Neural cell (in vitro differentiated cells): ENCODE results near the gene ASB14. TPM values are rescaled to one million over a fixed set of nuclear protein-coding genes. Genes with fewer than 3 reads are reported as not detected.

Experiments
- H2AFZ ChIP-seq: fragments of 200-600, 300-800 bp; sonication (generic), shearing (Covaris generic); 2 replicates; pipeline ENCODE4 v1.6.0; 2014; ENCODE audit warnings: low read depth, mild to moderate bottlenecking, antibody characterized with exemption, low read length, moderate library complexity
- H3F3A ChIP-seq: fragments of 200-600 bp; shearing (Covaris generic); 2 replicates; pipeline ENCODE4 v1.6.1; 2016; ENCODE audit warnings: mild to moderate bottlenecking, moderate library complexity, mixed read lengths, antibody characterized with exemption, low read length; ENCODE audit not compliant: insufficient read depth, poor library complexity, severe bottlenecking
- H3K27ac ChIP-seq: fragments of 200-600, 300-800 bp; sonication (generic), shearing (Covaris generic); 2 replicates; pipeline ENCODE4 v1.5.1; 2014; ENCODE audit warnings: mild to moderate bottlenecking, low read length, moderate library complexity
- H3K27me3 ChIP-seq: fragments of 300-800, 200-600 bp; sonication (generic), shearing (Covaris generic); 2 replicates; pipeline ENCODE4 v1.6.0; 2014; ENCODE audit warnings: mild to moderate bottlenecking, low read depth, low read length, moderate library complexity; ENCODE audit not compliant: insufficient read depth
- H3K36me3 ChIP-seq: fragments of 300-800, 200-600 bp; sonication (generic), shearing (Covaris generic); 2 replicates; pipeline ENCODE4 v1.5.1; 2014; ENCODE audit warnings: mild to moderate bottlenecking, antibody characterized with exemption, low read length, moderate library complexity; ENCODE audit not compliant: insufficient read depth
- H3K4me2 ChIP-seq: fragments of 300-800, 200-600 bp; sonication (generic), shearing (Covaris generic); 2 replicates; pipeline ENCODE4 v1.6.0; 2014; ENCODE audit warnings: mild to moderate bottlenecking, low read length
- H3K4me3 ChIP-seq: fragments of 300-800, 200-600 bp; sonication (generic), shearing (Covaris generic); 2 replicates; pipeline ENCODE4 v1.5.1; 2014; ENCODE audit warnings: mild to moderate bottlenecking, low read length, moderate library complexity
- H3K79me2 ChIP-seq: fragments of 200-600 bp; shearing (Covaris generic); replicated peaks from 2 replicates; pipeline ENCODE4 v1.6.0; 2014; ENCODE audit warnings: mild to moderate bottlenecking, low read length, moderate library complexity; ENCODE audit not compliant: insufficient read depth
- H3K9ac ChIP-seq: fragments of 300-800, 200-600 bp; sonication (generic), shearing (Covaris generic); 2 replicates; pipeline ENCODE4 v1.6.1; 2016; ENCODE audit warnings: mild to moderate bottlenecking, low read length, mixed read lengths
- H3K9me2 ChIP-seq: fragments of 200-600 bp; shearing (Covaris generic); 2 replicates; pipeline ENCODE4 v1.6.1; 2016; ENCODE audit warnings: mild to moderate bottlenecking, low read length, mixed read lengths; ENCODE audit not compliant: insufficient read depth
- H3K9me3 ChIP-seq: fragments of 200-600, 300-800 bp; sonication (generic), shearing (Covaris generic); 2 replicates; pipeline ENCODE4 v1.6.1; 2016; ENCODE audit warnings: mild to moderate bottlenecking, mixed run types, low read length, moderate library complexity, mixed read lengths
- H4K20me1 ChIP-seq: fragments of 200-600 bp; shearing (Covaris generic); 2 replicates; pipeline ENCODE4 v1.6.1; 2016; ENCODE audit warnings: mild to moderate bottlenecking, mixed run types; ENCODE audit not compliant: insufficient read depth
- CTCF ChIP-seq: fragments of 450-650 bp; IDR thresholded peaks from 2 replicates; pipeline ENCODE4 v1.5.1; 2014; ENCODE audit warnings: antibody characterized with exemption, mild to moderate bottlenecking, moderate library complexity; ENCODE audit not compliant: poor library complexity, severe bottlenecking
- EP300 ChIP-seq: fragments of 450-650 bp; conservative IDR thresholded peaks from 2 replicates; pipeline ENCODE4 v1.6.1; 2014; ENCODE audit warnings: antibody characterized with exemption, mild to moderate bottlenecking, moderate library complexity; ENCODE audit not compliant: poor library complexity, severe bottlenecking
- EZH2 ChIP-seq: fragments of 200-600, 300-800 bp; shearing (Covaris generic), sonication (generic); IDR thresholded peaks from 2 replicates; pipeline ENCODE4 v1.6.1; 2014; ENCODE audit warnings: antibody characterized with exemption, low read length, borderline replicate concordance, mild to moderate bottlenecking; ENCODE audit not compliant: insufficient read depth, poor library complexity, severe bottlenecking
- MXI1 ChIP-seq: fragments of 450-650 bp; conservative IDR thresholded peaks from 2 replicates; pipeline ENCODE4 v1.6.1; 2014; ENCODE audit warnings: antibody characterized with exemption, mild to moderate bottlenecking; ENCODE audit not compliant: poor library complexity, severe bottlenecking
- POLR2AphosphoS5 ChIP-seq: IDR thresholded peaks from 2 replicates; pipeline ENCODE4 v1.6.1; 2012
- RAD21 ChIP-seq: fragments of 450-650 bp; conservative IDR thresholded peaks from 2 replicates; pipeline ENCODE4 v1.6.1; 2014; ENCODE audit warnings: antibody characterized with exemption, mild to moderate bottlenecking, moderate library complexity
- REST ChIP-seq: IDR thresholded peaks from 2 replicates; pipeline ENCODE4 v1.6.1; 2012; ENCODE audit warnings: borderline replicate concordance
- SMC3 ChIP-seq: fragments of 450-650 bp; conservative IDR thresholded peaks from 2 replicates; pipeline ENCODE4 v1.6.1; 2014; ENCODE audit warnings: antibody characterized with exemption, mild to moderate bottlenecking, moderate library complexity; ENCODE audit not compliant: poor library complexity
- TAF1 ChIP-seq: IDR thresholded peaks from 2 replicates; pipeline ENCODE4 v1.6.1; 2012; ENCODE audit warnings: low read depth
- polyA plus RNA-seq: library from polyadenylated mRNA; depleted of rRNA; stranded (reverse); fragments of >200 nt; gene quantifications from 2 replicates; pipeline ENCODE4 v1.2.3, GENCODE V29; 2014

The ASB14 gene
- polyA plus RNA-seq, 1 donor from 2014 or later, result 0.51 TPM

GRCh38 chr3:57244946-57245345 lies 47.5 kb downstream of the ASB14 start:
- no peaks in the 10 kb centered on the region for H4K20me1 ChIP-seq
- no peak overlapping the region for H3K9ac ChIP-seq
- H3K4me2 ChIP-seq, result no peak overlapping the region
- H3K9me3 ChIP-seq, result no peaks in the 10 kb centered on the region
- peaks cover 31% of the 10 kb centered on the region for H3K36me3 ChIP-seq
- H3K79me2 ChIP-seq, result no peaks in the 10 kb centered on the region
- H3K9me2 ChIP-seq, result no peaks in the 10 kb centered on the region
- TF ChIP-seq RAD21, result no peak
- no peak for TF ChIP-seq EP300
- H2AFZ ChIP-seq, result no peak overlapping the region
- H3K27me3 ChIP-seq, result no peaks in the 10 kb centered on the region
- H3K27ac ChIP-seq, result no peak overlapping the region
- no peak overlapping the region for H3K4me3 ChIP-seq
- no peaks in the 10 kb centered on the region for H3F3A ChIP-seq

- Histone ChIP-seq H3K27ac (no peak overlapping the region), H3K9me2 (no peaks in the 10 kb centered on the region), H4K20me1 (no peaks in the 10 kb centered on the region), H3K36me3 (no peaks in the 10 kb centered on the region), H3K9ac (no peak overlapping the region), H3K4me2 (no peak overlapping the region), H3K9me3 (no peaks in the 10 kb centered on the region), H3K4me3 (no peak overlapping the region), H3K79me2 (peaks cover 37% of the 10 kb centered on the region), H2AFZ (no peak overlapping the region), H3K27me3 (no peaks in the 10 kb centered on the region), H3F3A (no peaks in the 10 kb centered on the region)
- TF ChIP-seq RAD21 (no peak), SMC3 (no peak), EZH2 (no peak), EP300 (no peak), MXI1 (no peak), TAF1 (no peak), POLR2AphosphoS5 (no peak), CTCF (no peak), REST (no peak)
Observed at GRCh38 chr3:57234613-57235575, 57.6 kb downstream of the ASB14 start.
